HG03565 (cell line): ENCODE measurements around the gene TEP1.
"Not testable (repeated sequence)": the region's sequence is repeated elsewhere in the genome, so short reads cannot be mapped to it uniquely, and the experiment has no call there.

ENCODE experiments used
- ATAC-seq: cut with Tn5 transposase; IDR thresholded peaks from one replicate; pipeline ENCODE4 v1.9.1; 2021; ENCODE audit warnings: mild to moderate bottlenecking, moderate library complexity; ENCODE audit not compliant: unreplicated experiment

The TEP1 gene

DNA sequence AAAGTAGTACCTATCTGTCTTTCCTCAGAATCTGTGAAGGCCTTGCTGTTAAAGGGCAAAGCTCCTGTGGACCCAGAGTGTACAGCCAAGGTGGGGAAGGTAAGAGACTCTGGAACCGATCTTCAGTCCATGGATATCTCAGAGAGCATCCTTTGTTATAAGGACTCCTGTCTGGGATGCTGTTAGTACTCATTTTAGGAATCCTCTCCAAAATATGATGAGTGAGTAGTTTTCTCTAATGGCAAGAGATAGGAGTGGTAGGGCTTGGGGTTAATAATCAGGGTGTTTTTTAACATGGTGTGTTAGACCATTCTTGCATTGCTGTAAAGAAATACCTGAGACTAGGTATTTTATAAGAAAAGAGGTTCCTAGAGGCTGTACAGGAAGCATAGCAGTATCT, 67.9 kb downstream of the TEP1 start:
- no peak for ATAC-seq

DNA sequence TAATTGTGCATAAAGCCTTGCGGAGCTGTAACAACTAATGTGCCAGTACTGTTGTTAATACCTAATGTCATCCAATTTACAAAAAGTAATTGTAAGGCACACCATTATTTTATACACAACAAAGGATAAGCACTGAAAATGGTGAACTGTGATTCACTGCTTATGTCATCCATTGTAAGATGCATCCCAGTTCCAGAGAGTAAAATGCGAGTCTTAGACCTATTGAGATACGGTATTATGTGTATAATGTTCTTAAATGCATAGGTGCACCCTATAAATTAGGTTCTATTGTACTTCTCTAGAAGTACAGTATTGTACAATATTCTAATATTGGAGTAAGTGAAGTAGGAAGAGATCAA, 69.5 kb downstream of the TEP1 start:
- no peak for ATAC-seq

DNA sequence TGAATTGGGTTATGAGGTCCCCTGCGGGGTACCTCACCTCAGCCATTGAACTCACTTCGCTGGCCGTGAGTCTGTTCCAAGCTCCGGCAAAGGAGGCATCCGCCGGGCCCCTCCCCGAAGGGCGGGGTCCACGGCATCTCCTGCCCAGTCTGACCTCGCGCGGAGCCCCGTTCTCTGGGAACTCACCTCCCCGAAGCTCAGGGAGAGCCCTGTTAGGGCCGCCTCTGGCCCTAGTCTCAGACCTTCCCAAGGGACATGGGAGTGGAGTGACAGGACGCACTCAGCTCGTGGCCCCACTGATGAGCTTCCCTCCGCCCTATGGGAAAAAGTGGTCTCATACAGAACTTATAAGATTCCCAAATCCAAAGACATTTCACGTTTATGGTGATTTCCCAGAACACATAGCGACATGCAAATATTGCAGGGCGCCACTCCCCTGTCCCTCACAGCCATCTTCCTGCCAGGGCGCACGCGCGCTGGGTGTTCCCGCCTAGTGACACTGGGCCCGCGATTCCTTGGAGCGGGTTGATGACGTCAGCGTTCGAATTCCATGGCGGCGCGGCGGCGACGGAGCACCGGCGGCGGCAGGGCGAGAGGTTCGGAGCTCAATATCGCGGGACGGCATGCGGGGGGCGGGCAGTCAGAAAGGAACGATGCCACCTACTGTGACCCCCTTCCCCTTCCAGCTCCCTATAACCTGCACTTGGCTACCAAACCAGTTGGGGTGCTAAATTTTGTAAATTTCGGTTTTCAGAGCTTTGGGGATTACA, 70.0 kb downstream of the TEP1 start, which contains the start of gene PARP2:
TSS of gene PARP2 (plus strand) at position 544 of the 770 bp plus-strand sequence. CDS start at position 551, 7 bp downstream.
- ATAC-seq: peak; percentile 90

DNA sequence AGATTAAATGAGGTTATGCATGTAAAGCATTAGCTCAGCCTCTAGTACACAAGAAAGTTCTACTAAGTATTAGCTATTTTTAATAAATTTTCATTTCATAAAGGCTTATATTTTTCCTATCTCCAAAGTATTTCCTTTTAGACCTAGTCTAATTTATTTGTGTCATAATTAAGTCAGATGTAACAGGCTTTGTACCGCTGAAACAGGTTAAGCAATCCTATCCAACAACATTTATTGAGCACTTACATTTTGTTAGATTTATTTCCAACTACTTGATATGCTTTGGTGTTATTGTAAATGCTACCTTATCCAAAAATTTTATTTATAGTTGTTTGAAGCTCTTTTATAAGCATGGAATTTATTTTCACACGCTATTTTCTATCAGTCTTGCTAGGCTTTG, 71.7 kb downstream of the TEP1 start:
- ATAC-seq: no peak

DNA sequence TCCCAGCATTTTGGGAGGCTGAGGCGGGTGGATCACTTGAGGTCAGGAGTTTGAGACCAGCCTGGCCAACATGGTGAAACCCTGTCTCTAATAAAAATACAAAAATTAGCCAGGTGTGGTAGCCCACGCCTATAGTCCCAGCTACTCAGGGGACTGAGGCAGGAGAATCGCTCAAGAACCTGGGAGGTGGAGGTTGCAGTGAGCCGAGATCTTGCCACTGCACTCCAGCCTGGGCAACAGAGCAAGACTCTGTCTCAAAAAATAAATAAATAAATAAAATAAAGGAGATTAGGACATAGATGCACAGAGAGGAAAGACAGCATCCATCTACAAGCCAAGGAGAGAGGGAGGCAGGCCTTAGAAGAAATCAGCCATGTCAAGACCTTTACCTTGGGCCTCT, 72.3 kb downstream of the TEP1 start:
- ATAC-seq: not testable (repeated sequence)

DNA sequence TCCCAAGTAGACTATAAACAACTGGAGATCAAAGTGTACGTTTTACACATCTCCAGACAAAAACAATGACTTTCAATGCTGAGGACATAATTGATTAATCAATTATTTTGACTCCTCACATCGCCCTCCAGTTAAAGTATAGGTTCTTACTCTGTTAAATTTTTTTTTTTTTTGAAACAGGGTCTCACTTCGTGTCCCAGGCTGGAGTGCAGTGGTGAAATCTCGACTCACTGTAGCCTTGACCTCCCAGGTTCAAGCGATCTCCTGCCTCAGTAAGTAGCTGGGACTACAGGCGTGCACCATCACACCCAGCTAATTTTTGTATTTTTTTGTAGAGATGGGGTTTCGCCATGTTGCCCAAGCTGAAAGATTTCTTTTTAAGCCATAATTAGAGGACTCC, 79.3 kb downstream of the TEP1 start:
- ATAC-seq: no peak

DNA sequence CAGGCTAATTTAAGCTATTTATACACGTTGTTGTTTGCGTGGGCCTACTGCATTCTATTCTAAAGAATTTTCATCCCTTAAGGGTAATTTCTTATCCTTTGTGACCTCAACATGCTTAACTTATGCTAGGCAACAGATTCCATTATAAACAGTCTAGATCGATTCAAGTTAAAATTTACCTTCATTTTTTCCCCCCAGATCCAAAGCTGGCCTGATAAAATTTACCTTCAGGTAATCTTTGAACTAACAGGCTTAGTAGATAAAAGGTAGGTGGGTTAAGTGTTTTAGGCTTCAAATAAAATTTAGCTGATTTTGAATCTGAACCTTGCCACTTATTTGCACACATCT, 79.8 kb downstream of the TEP1 start:
- ATAC-seq: no peak

DNA sequence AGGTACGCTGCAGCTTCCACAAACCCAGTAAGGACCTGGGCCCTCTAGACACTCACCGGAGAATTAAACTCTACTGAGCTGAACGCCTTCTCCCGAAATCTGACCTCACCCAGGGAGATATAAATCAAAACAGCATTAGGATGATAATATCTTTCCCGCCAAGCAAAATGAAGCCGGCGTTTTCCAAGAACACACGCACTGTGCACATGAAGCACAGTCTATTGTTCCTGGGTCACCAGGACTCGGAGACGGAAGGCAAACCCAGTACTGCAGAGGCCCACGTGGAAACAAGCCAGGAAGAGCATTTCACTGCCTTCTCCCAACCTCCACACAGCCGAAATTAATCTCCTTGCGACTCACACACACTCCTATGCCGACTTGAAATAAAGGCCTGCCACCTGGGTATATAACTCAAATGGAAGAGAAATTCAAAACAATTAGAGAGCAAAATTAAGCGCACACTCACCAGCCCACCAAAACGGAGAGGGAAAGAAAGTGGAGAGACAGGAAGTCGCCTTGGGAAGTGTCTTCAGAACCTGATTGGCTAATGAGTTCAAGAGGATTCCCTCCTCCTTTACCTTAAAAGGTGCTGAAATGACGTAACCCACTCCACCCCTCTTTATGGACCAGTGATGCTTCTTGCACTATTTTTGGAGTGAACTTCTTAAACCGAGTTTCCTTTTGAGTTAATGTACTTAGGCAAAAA, 80.4 kb downstream of the TEP1 start, which contains the start of gene CCNB1IP1:
TSS of gene CCNB1IP1 (minus strand) at position 492 of the 706 bp plus-strand sequence. CDS start 16,756 bp downstream, outside the sequence.
- ATAC-seq: peak; percentile 94

DNA sequence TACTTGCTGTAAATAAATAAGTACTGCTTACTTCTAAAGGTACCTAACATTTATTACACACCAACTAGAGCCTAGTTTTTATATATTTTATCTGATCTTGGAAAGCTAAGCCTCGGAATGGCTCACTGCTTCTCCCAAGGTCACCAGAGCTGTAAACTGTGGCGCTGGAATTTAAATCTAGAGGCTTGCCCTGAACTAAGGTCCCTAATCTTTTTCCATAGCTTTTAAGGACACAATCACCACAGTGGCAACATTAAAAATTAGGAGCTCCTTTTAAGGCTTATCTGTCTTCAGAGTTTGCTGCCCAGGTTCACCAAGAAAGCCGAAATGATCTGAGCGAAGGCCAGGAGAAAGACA, 80.9 kb downstream of the TEP1 start:
- no peak for ATAC-seq

DNA sequence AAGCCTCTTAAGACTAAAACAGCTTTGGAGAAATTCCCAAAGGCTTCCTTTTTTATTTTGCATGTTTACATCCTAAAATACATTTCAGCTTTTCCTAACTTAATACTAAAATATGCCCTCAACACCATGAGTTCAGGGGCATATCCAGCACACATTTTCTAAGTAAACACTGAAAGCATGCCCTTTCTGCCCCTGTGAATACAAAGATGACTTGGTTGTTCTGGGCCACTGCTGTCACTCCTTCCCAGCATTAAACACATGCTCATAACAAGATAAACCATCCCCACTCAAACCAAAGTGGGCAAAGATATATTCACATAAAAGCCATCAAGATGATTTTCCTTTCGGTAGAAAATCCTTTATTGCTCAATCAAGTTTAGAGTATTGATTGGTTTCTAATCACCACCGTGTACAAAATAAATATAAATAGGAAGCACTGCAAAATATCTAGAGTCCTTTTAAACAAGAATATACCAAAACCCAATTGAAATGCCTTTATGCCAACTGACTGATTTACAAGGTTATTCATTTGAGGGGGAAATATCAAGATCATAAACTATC, 82.2 kb downstream of the TEP1 start:
- ATAC-seq: no peak

DNA sequence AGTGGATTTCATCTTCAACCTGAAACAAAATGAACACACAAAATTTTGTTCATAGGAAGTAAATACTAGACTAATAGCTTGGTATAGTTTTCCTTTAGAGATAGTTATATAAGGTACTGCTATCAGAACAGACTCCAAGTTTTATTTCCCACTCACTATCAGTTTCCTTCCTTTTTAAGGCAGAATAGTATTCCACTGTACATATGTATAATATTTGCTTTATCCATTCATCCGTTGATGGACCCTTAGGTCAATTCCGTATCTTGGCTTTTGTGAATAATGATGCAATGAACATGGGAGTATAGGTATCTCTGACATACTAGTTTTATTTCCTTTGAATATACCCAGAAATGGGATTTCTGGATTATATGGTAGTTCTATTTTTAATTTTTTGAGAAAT, 83.9 kb downstream of the TEP1 start:
- no peak for ATAC-seq

DNA sequence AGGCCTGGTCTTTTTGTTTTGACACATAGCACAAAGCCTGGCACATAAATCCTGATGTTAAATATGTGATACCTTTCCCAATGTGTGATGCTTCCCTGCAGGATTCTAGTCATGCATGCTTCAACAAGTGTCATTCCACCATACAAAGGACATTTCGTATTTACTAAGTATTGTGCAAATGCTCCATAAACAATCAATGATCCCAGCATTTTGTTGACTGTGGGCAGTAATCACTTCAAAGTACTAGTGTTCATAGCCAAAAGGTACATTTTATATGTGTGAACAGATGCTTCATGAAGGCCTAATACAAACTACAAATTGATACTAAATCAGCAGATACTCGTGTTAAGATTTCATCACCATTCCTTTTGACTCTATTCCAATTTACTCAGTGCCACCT, 84.6 kb downstream of the TEP1 start:
- ATAC-seq: no peak

DNA sequence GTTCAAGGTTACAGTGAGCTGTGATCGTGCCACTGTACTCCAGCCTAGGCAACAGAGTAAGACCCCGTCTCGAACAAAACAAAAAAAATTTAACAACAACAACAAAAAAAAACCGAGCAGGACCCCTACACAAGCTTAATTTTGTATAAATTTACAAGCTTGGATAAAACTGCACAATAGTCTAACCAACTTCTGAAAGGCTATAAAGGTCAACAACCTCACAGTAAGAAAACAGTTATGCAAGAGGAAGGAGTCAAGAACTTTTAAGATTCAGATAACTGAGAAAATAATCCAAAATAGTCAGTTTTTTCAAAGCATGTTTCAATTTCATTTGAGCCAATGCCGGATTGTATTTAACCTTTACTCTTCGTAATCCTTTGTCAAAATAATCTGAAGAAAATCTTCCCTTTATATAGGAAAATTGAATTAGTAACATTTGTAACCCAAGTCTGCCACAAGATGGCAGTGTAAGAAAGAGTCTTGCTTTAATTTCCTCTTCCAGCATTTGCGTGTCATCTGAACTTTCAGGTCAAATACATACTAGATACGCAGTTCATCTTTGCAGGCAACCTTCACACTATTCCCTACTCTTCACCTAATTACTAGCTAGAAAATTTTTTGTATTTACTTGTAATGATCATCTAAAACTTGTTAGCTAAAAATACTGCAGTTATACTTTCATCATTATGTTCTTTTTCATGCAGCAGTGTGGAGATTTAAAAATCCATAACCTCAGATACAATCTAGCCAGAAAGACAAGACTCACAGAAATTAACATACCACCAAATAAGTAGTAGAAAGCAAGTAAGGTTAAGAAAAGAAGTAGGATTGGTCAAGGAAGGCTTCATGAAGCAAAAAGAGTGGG, 86.1 kb downstream of the TEP1 start:
- peak; percentile 45 for ATAC-seq

DNA sequence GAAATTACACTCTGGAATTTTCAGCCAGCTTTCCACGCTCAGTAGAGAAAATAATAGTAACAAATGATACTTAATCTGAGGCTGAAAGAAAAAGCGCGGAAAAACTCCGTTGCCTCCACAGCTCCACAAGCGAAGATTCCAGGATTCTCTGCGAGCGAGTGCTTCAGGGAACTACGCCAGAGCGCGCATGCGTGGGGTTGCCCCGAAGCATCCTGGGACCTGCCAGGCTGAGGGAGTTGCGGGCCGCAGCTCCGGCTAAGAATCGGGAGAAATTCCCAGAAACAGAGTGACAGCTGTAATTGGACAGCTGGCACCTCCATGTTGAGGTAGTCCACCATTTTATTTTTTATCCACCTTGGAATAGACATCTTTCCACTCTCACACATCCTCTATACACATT, 95.6 kb downstream of the TEP1 start:
- no peak for ATAC-seq
